Measurements from ENCODE around the gene KCNA3. TPM values are rescaled to one million over a fixed set of nuclear protein-coding genes. Genes with fewer than 3 reads are reported as not detected.

Gene KCNA3
- total RNA-seq, 4 donors from 2014 or later = 0.59 to 3.8 (median 2.0) TPM

GRCh38 chr1:110628323-110629105 lies 46.2 kb downstream of the KCNA3 start:
- TF ChIP-seq CTCF (IDR thresholded peaks at IDR 0.05) (no peak), POLR2A (IDR thresholded peaks at IDR 0.05) (no peak)
- Histone ChIP-seq H3K27me3 (no peaks in the 10 kb centered on the region), H3K27ac (no peak overlapping the region), H3K36me3 (no peaks in the 10 kb centered on the region), H3K9me3 (no peaks in the 10 kb centered on the region), H3K4me3 (replicated peaks in 1 of 3) (no peak overlapping the region), H3K4me1 (no peaks in the 10 kb centered on the region)
- 74 to 84% methylated on average over 6 of the region's 6 CpGs for WGBS, 2 donors
- no peak for DNase-seq
- intact Hi-C loops (cut with DNase I) = no loop called here

- no peaks in the 10 kb centered on the region for H3K36me3 ChIP-seq
- H3K27me3 ChIP-seq = no peaks in the 10 kb centered on the region
- intact Hi-C loops (cut with DNase I) = no loop called here
- no peak overlapping the region for H3K27ac ChIP-seq
- H3K9me3 ChIP-seq = no peaks in the 10 kb centered on the region
- no peak for TF ChIP-seq CTCF (IDR thresholded peaks at IDR 0.05)
- TF ChIP-seq POLR2A (IDR thresholded peaks at IDR 0.05) = no peak
- H3K4me1 ChIP-seq = no peaks in the 10 kb centered on the region
- DNase-seq = no peak
- H3K4me3 ChIP-seq (replicated peaks in 1 of 3) = no peak overlapping the region
- WGBS, 2 donors = 92 to 93% methylated on average over 2 of the region's 2 CpGs
Observed at GRCh38 chr1:110627764-110628163, 47.0 kb downstream of the KCNA3 start.

- no peaks in the 10 kb centered on the region for H3K36me3 ChIP-seq
- H3K9me3 ChIP-seq = no peaks in the 10 kb centered on the region
- no peak overlapping the region for H3K27ac ChIP-seq
- TF ChIP-seq CTCF (IDR thresholded peaks at IDR 0.05) (no peak), POLR2A (IDR thresholded peaks at IDR 0.05) (no peak)
- H3K4me1 ChIP-seq = no peaks in the 10 kb centered on the region
- no peak for DNase-seq
- H3K4me3 ChIP-seq (replicated peaks in 1 of 3) = no peak overlapping the region
- H3K27me3 ChIP-seq = no peaks in the 10 kb centered on the region
- intact Hi-C loops (cut with DNase I) = no loop called here
- 70 to 77% methylated on average over 7 of the region's 7 CpGs for WGBS, 2 donors
Observed at GRCh38 chr1:110626889-110627288, 47.9 kb downstream of the KCNA3 start.

Other genes starting within 250 kb of the KCNA3 start
- under 1 TPM in 1 of 4 donors, not detected in 3; 0.33 TPM for gene PROK1, start 223.8 kb downstream of the KCNA3 start, total RNA-seq
- not detected for gene KCNA10, start 155.8 kb downstream of the KCNA3 start, total RNA-seq
- 1 to 10 TPM; 2.9 to 6.8 (median 3.5) TPM for gene KCNA2, start 68.6 kb downstream of the KCNA3 start, total RNA-seq
- 10 to 100 TPM; 11.6 to 31.0 (median 13.9) TPM for gene CD53, start 198.2 kb upstream of the KCNA3 start, total RNA-seq